Activated CD8-positive, alpha-beta T cell treated with anti-CD3 and anti-CD28 coated beads, Interleukin-2, amount 10 ng/mL, durations not matched to agents 7 days and 5 days (primary cell): Measurements from ENCODE around the gene RFT1. TPM values are rescaled to one million over a fixed set of nuclear protein-coding genes. Genes with fewer than 3 reads are reported as not detected.

ENCODE experiments used
- ATAC-seq: fragments of 150-1000 bp; cut with Tn5 transposase; one replicate; pipeline ENCODE4 v1.10.0; 2021; ENCODE audit warnings: moderate library complexity
- CTCF ChIA-PET: fragments of 350-600 bp; sonication (Branson Sonifier 250); formaldehyde crosslinking; loops from one replicate; lab custom pipeline; 2021; ENCODE audit warnings: antibody characterized with exemption; lab: Charles Lee
- POLR2A ChIA-PET: fragments of 350-600 bp; sonication (Branson Sonifier 250); formaldehyde crosslinking; loops from one replicate; lab custom pipeline; 2021; ENCODE audit warnings: antibody characterized with exemption; lab: Charles Lee
- DNase-seq: peaks from one replicate; pipeline ENCODE4 v3.0.0-alpha.2; 2020
- H3K27ac Mint-ChIP-seq: one replicate; pipeline ENCODE4 v1.8.0; 2021; ENCODE audit warnings: mild to moderate bottlenecking, mixed read lengths
- H3K27me3 Mint-ChIP-seq: one replicate; pipeline ENCODE4 v1.8.0; 2021; ENCODE audit warnings: low read depth, mixed read lengths
- H3K36me3 Mint-ChIP-seq: one replicate; pipeline ENCODE4 v1.8.0; 2021; ENCODE audit warnings: low read depth, mixed read lengths
- H3K4me1 Mint-ChIP-seq: one replicate; pipeline ENCODE4 v1.8.0; 2021; ENCODE audit warnings: low read depth, mixed read lengths
- H3K4me3 Mint-ChIP-seq: one replicate; pipeline ENCODE4 v1.8.0; 2021; ENCODE audit warnings: mild to moderate bottlenecking, mixed read lengths
- H3K9me3 Mint-ChIP-seq: one replicate; pipeline ENCODE4 v1.8.0; 2022; ENCODE audit warnings: mixed read lengths; ENCODE audit not compliant: insufficient read depth
- total RNA-seq, 2 experiments: library from RNA; stranded (reverse); gene quantifications; one replicate each; pipeline ENCODE4 v1.2.3, GENCODE V29; 2021

The RFT1 gene
- total RNA-seq, 2 experiments from 2014 or later = 31.7 to 32.3 TPM

GRCh38 chr3:53046171-53047170, 83.8 kb downstream of the RFT1 start:
- H3K27me3 Mint-ChIP-seq = peaks cover 5% of the 10 kb centered on the region
- DNase-seq (peak; percentile 77), ATAC-seq (peak; percentile 70)
- ChIA-PET POLR2A (interaction anchor here (0.8 to 1.2 kb wide), 4 partner anchors 16 to 28 kb away, joined by 3 to 4 read pairs (median 3); no protein-coding TSS in a partner anchor), CTCF (interaction anchor here (0.8 to 2.6 kb wide), 12 partner anchors 8 to 275 kb away, joined by 3 to 9 read pairs (median 4); no protein-coding TSS in a partner anchor)
- H3K36me3 Mint-ChIP-seq = peaks cover 6% of the 10 kb centered on the region
- H3K9me3 Mint-ChIP-seq = no peaks in the 10 kb centered on the region
- H3K27ac Mint-ChIP-seq = peak overlapping the region; percentile 85
- peak overlapping the region; percentile 78 for H3K4me3 Mint-ChIP-seq
- H3K4me1 Mint-ChIP-seq = peaks cover 38% of the 10 kb centered on the region

- CTCF ChIA-PET = interaction anchor here (0.8 to 2.6 kb wide), 7 partner anchors 9 to 274 kb away, joined by 3 to 9 read pairs (median 4); no protein-coding TSS in a partner anchor
- Mint-ChIP-seq H3K36me3 (peaks cover 6% of the 10 kb centered on the region), H3K27ac (peak within 1 kb of the TSS; percentile 94), H3K27me3 (peaks cover 5% of the 10 kb centered on the region), H3K4me3 (peak within 1 kb of the TSS; percentile 89), H3K4me1 (peaks cover 42% of the 10 kb centered on the region), H3K9me3 (no peaks in the 10 kb centered on the region)
- ATAC-seq = peak; percentile 54
- POLR2A ChIA-PET = interaction anchor here (0.6 to 1.2 kb wide), 5 partner anchors 15 to 301 kb away, joined by 3 to 4 read pairs (median 3); no protein-coding TSS in a partner anchor
- peak; percentile 75 for DNase-seq
These were observed 84.6 kb downstream of the RFT1 start, which contains the start of gene SFMBT1 for GRCh38 chr3:53045518-53046170. TSS of gene SFMBT1 (minus strand) at chr3:53046073. CDS start at chr3:52969128, 76,945 bp downstream.

GRCh38 chr3:53044711-53045517, 85.3 kb downstream of the RFT1 start:
- Mint-ChIP-seq H3K4me1 (peaks cover 48% of the 10 kb centered on the region), H3K36me3 (peaks cover 10% of the 10 kb centered on the region), H3K4me3 (peak overlapping the region; percentile 89), H3K27me3 (peaks cover 5% of the 10 kb centered on the region), H3K27ac (peak overlapping the region; percentile 94), H3K9me3 (no peaks in the 10 kb centered on the region)
- ATAC-seq (peak; percentile 52), DNase-seq (peak; percentile 61)
- POLR2A ChIA-PET = interaction anchor here (0.6 to 1.4 kb wide), 8 partner anchors 9 to 300 kb away, joined by 3 to 5 read pairs (median 3); no protein-coding TSS in a partner anchor
- CTCF ChIA-PET = interaction anchor here (0.8 to 2.6 kb wide), 5 partner anchors 10 to 273 kb away, joined by 3 to 9 read pairs (median 4); no protein-coding TSS in a partner anchor

- H3K4me1 Mint-ChIP-seq = peaks cover 50% of the 10 kb centered on the region
- H3K36me3 Mint-ChIP-seq = peaks cover 10% of the 10 kb centered on the region
- ChIA-PET POLR2A (interaction anchor here (0.6 to 1.4 kb wide), 4 partner anchors 9 to 299 kb away, joined by 3 to 5 read pairs (median 4); no protein-coding TSS in a partner anchor), CTCF (interaction anchor here (0.7 to 2.6 kb wide), 5 partner anchors 9 to 215 kb away, joined by 3 to 9 read pairs (median 3); no protein-coding TSS in a partner anchor)
- DNase-seq (no peak), ATAC-seq (no peak)
- H3K27me3 Mint-ChIP-seq = peaks cover 5% of the 10 kb centered on the region
- peak overlapping the region; percentile 89 for H3K4me3 Mint-ChIP-seq
- H3K27ac Mint-ChIP-seq = peak overlapping the region; percentile 94
- H3K9me3 Mint-ChIP-seq = no peaks in the 10 kb centered on the region
These were observed 85.9 kb downstream of the RFT1 start for GRCh38 chr3:53044371-53044710.

GRCh38 chr3:53043738-53044137, 86.5 kb downstream of the RFT1 start:
- no peak overlapping the region for H3K27ac Mint-ChIP-seq
- DNase-seq = no peak
- peaks cover 5% of the 10 kb centered on the region for H3K27me3 Mint-ChIP-seq
- POLR2A ChIA-PET = interaction anchor here (0.7 to 1.4 kb wide), 2 partner anchors 8 to 351 kb away, joined by 5 to 10 read pairs; no protein-coding TSS in a partner anchor
- no peak for ATAC-seq
- no peaks in the 10 kb centered on the region for H3K9me3 Mint-ChIP-seq
- H3K4me3 Mint-ChIP-seq = peak overlapping the region; percentile 89
- H3K4me1 Mint-ChIP-seq = peaks cover 56% of the 10 kb centered on the region
- H3K36me3 Mint-ChIP-seq = peaks cover 10% of the 10 kb centered on the region
- CTCF ChIA-PET = interaction anchor here (0.7 to 2.6 kb wide), 6 partner anchors 8 to 215 kb away, joined by 3 to 9 read pairs (median 3); no protein-coding TSS in a partner anchor

GRCh38 chr3:53042651-53043050, 87.6 kb downstream of the RFT1 start:
- Mint-ChIP-seq H3K27me3 (peaks cover 5% of the 10 kb centered on the region), H3K4me3 (no peak overlapping the region), H3K27ac (no peak overlapping the region), H3K4me1 (peaks cover 62% of the 10 kb centered on the region), H3K9me3 (no peaks in the 10 kb centered on the region), H3K36me3 (peaks cover 10% of the 10 kb centered on the region)
- ChIA-PET POLR2A (no interaction called here), CTCF (interaction anchor here (0.7 to 1.1 kb wide), 3 partner anchors 31 to 149 kb away, joined by 3 read pairs; no protein-coding TSS in a partner anchor)
- no peak for DNase-seq
- ATAC-seq = no peak

- Mint-ChIP-seq H3K27me3 (no peaks in the 10 kb centered on the region), H3K4me1 (peaks cover 67% of the 10 kb centered on the region), H3K36me3 (peaks cover 10% of the 10 kb centered on the region), H3K4me3 (no peak overlapping the region), H3K9me3 (no peaks in the 10 kb centered on the region), H3K27ac (no peak overlapping the region)
- ChIA-PET POLR2A (no interaction called here), CTCF (no interaction called here)
- no peak for DNase-seq
- no peak for ATAC-seq
These were observed 89.8 kb downstream of the RFT1 start for GRCh38 chr3:53040351-53040820.

GRCh38 chr3:53039376-53039752, 90.9 kb downstream of the RFT1 start:
- no peaks in the 10 kb centered on the region for H3K27me3 Mint-ChIP-seq
- ATAC-seq (no peak), DNase-seq (no peak)
- ChIA-PET POLR2A (no interaction called here), CTCF (no interaction called here)
- no peaks in the 10 kb centered on the region for H3K9me3 Mint-ChIP-seq
- H3K4me1 Mint-ChIP-seq = peaks cover 67% of the 10 kb centered on the region
- H3K36me3 Mint-ChIP-seq = peaks cover 7% of the 10 kb centered on the region
- no peak overlapping the region for H3K27ac Mint-ChIP-seq
- H3K4me3 Mint-ChIP-seq = no peak overlapping the region

GRCh38 chr3:53038679-53039375, 91.4 kb downstream of the RFT1 start:
- H3K27ac Mint-ChIP-seq = no peak overlapping the region

More at GRCh38 chr3:53038679-53039375, 91.4 kb downstream of the RFT1 start:
- ATAC-seq (no peak), DNase-seq (no peak)
- Mint-ChIP-seq H3K36me3 (peaks cover 7% of the 10 kb centered on the region), H3K27me3 (no peaks in the 10 kb centered on the region), H3K4me1 (peaks cover 62% of the 10 kb centered on the region), H3K9me3 (no peaks in the 10 kb centered on the region), H3K4me3 (no peak overlapping the region)
- ChIA-PET POLR2A (no interaction called here), CTCF (no interaction called here)
